HFFc6 (cell line): ENCODE data around the gene CDRT4. TPM values are rescaled to one million over a fixed set of nuclear protein-coding genes. Genes with fewer than 3 reads are reported as not detected.

ENCODE experiments used
- DNase-seq: peaks from one replicate; pipeline ENCODE4 v3.0.0-alpha.2; 2018
- H3K27ac Mint-ChIP-seq: 2 replicates; pipeline ENCODE4 v1.8.0; 2020; ENCODE audit warnings: mild to moderate bottlenecking, mixed read lengths
- H3K27me3 Mint-ChIP-seq: 2 replicates; pipeline ENCODE4 v1.8.0; 2021; ENCODE audit warnings: mild to moderate bottlenecking, moderate library complexity, mixed read lengths; ENCODE audit not compliant: insufficient read depth
- H3K36me3 Mint-ChIP-seq: 2 replicates; pipeline ENCODE4 v1.8.0; 2021; ENCODE audit warnings: low read depth, mixed read lengths
- H3K4me1 Mint-ChIP-seq: 2 replicates; pipeline ENCODE4 v1.8.0; 2020; ENCODE audit warnings: low read depth, mixed read lengths
- H3K4me3 Mint-ChIP-seq: 2 replicates; pipeline ENCODE4 v1.8.0; 2020; ENCODE audit warnings: mild to moderate bottlenecking, moderate library complexity, mixed read lengths
- H3K9me3 Mint-ChIP-seq: 2 replicates; pipeline ENCODE4 v1.8.0; 2020; ENCODE audit warnings: mild to moderate bottlenecking, mixed read lengths
- CTCF ChIP-seq: fragments of 200-600 bp; sonication (generic); IDR thresholded peaks from 2 replicates; pipeline ENCODE4 v1.5.0; 2021; ENCODE audit warnings: antibody characterized with exemption, mild to moderate bottlenecking
- total RNA-seq, 6 experiments: library from RNA; stranded (reverse); fragmentation: NEBNext Ultra II Directional; extraction: Animal tissue kit (Norgen Biotek cat#: 25700); gene quantifications; 2 replicates in 1 of 6; 3 replicates in 5 of 6; pipeline ENCODE4 v1.2.3, GENCODE V29; 2021

Gene CDRT4
- total RNA-seq, 6 experiments from 2014 or later, result 0.60 to 2.5 (median 1.3) TPM

- H3K4me3 Mint-ChIP-seq, result no peak overlapping the region
- peaks cover 23% of the 10 kb centered on the region; the same call in 1 of the 2 replicates for H3K4me1 Mint-ChIP-seq
- no peak overlapping the region for H3K27ac Mint-ChIP-seq
- no peaks in the 10 kb centered on the region for H3K9me3 Mint-ChIP-seq
- no peak for TF ChIP-seq CTCF
- DNase-seq, result no peak
- H3K36me3 Mint-ChIP-seq, result peaks cover 3% of the 10 kb centered on the region; the same call in 1 of the 2 replicates
- peaks cover 3% of the 10 kb centered on the region for H3K27me3 Mint-ChIP-seq
Measured at GRCh38 chr17:15431766-15432165, 35.7 kb downstream of the CDRT4 start.

- TF ChIP-seq CTCF, result no peak
- Mint-ChIP-seq H3K36me3 (peaks cover 3% of the 10 kb centered on the region; the same call in 1 of the 2 replicates), H3K4me1 (peaks cover 17% of the 10 kb centered on the region; the same call in 1 of the 2 replicates), H3K9me3 (no peaks in the 10 kb centered on the region), H3K4me3 (no peak overlapping the region), H3K27me3 (peaks cover 3% of the 10 kb centered on the region), H3K27ac (no peak overlapping the region)
- DNase-seq, result peak; percentile 27
Measured at GRCh38 chr17:15431196-15431595, 36.2 kb downstream of the CDRT4 start.

GRCh38 chr17:15424521-15424920, 42.9 kb downstream of the CDRT4 start:
- H3K9me3 Mint-ChIP-seq, result no peaks in the 10 kb centered on the region
- no peak overlapping the region for H3K4me3 Mint-ChIP-seq
- H3K4me1 Mint-ChIP-seq, result peaks cover 10% of the 10 kb centered on the region
- H3K27ac Mint-ChIP-seq, result no peak overlapping the region
- no peak for TF ChIP-seq CTCF
- DNase-seq, result no peak
- H3K36me3 Mint-ChIP-seq, result no peaks in the 10 kb centered on the region
- H3K27me3 Mint-ChIP-seq, result peaks cover 9% of the 10 kb centered on the region

GRCh38 chr17:15422392-15422965, 44.9 kb downstream of the CDRT4 start:
- no peak overlapping the region for H3K27ac Mint-ChIP-seq

GRCh38 chr17:15418781-15419180, 48.6 kb downstream of the CDRT4 start:
- DNase-seq, result no peak
- no peaks in the 10 kb centered on the region for H3K9me3 Mint-ChIP-seq
- H3K4me1 Mint-ChIP-seq, result peaks cover 10% of the 10 kb centered on the region
- no peak for TF ChIP-seq CTCF
- peaks cover 6% of the 10 kb centered on the region for H3K27me3 Mint-ChIP-seq
- H3K27ac Mint-ChIP-seq, result no peak overlapping the region
- no peaks in the 10 kb centered on the region for H3K36me3 Mint-ChIP-seq
- no peak overlapping the region for H3K4me3 Mint-ChIP-seq

More at GRCh38 chr17:15422392-15422965, 44.9 kb downstream of the CDRT4 start:
- Mint-ChIP-seq H3K9me3 (no peaks in the 10 kb centered on the region), H3K4me3 (no peak overlapping the region), H3K36me3 (no peaks in the 10 kb centered on the region), H3K4me1 (peaks cover 10% of the 10 kb centered on the region), H3K27me3 (peaks cover 6% of the 10 kb centered on the region)
- no peak for TF ChIP-seq CTCF
- no peak for DNase-seq
